Activated CD4-positive, alpha-beta T cell treated with anti-CD3 and anti-CD28 coated beads for 4 hours (primary cell): Measurements from ENCODE around the gene MYL3.
"Not testable (repeated sequence)": the region's sequence is repeated elsewhere in the genome, so short reads cannot be mapped to it uniquely, and the experiment has no call there.

Experiments used
- DNase-seq, 2 donors: peaks; one replicate each; pipeline ENCODE4 v3.0.0-alpha.2; 2020

Gene MYL3

DNA sequence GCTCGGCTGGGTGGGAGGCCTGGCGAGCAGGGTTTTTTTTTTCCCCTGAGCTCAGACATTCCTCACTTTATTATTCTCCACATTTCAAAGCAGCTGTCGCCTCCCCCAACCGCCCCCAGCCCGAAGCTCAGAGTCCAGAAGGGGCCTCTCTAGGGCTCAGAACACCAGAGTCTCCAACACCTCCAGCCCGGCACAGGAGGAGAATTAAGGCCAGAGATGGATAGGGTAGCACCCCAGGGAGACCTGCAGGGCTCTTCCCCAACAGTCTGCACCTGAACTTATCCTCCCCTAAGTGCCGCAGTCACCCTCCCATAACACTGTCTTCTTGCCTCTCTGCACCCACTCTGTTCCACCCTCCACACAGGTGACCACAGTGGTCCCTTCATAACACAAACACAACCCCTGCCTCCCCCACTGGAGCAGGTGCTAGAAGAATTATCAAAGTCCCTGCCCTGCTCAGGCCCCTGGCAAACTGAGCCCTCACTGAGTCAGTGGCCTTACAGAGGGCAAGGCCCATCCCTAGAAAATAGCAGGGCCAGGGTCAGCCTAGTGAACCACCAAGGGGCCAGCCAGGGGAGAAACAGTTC is 14.1 kb downstream of the MYL3 start:
- DNase-seq: no peak

DNA sequence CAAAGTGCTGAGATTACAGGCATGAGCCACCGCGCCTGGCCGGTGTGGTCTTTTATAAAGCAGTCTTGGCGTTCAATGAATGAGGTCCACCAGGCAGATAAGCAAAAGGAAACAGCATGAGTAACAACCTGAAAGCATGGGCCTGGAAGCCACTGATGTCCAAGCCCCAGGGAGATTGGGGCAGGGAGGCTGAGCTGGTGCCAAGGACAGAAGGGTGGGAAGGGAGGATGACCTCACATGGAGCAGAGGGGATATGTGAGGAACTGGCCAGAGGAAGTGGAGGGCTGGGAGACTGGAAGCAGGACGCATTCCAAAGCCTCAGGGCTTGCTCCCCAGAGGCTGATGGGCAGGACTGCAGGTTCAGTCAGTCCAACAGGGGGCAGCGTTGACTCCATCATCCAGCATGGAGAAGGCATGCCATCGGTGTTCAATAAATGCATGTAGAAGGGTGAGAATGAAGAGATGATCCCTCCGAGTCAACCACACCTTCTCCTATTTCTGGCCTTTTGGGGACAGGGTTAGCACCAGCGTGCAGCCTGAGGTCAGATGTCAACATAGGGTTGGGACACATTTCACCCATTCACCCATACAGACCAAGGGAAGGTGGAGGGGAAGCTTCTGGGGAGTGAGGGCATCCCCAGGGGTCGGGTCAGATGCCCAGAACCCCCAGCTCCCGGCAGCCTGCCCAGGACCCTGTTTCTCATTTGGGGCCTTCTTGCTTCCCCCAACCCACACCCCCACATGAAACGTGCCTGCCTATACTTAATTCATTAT is 14.8 kb downstream of the MYL3 start:
- peak in 1 of 2 donors; percentile 29 for DNase-seq

DNA sequence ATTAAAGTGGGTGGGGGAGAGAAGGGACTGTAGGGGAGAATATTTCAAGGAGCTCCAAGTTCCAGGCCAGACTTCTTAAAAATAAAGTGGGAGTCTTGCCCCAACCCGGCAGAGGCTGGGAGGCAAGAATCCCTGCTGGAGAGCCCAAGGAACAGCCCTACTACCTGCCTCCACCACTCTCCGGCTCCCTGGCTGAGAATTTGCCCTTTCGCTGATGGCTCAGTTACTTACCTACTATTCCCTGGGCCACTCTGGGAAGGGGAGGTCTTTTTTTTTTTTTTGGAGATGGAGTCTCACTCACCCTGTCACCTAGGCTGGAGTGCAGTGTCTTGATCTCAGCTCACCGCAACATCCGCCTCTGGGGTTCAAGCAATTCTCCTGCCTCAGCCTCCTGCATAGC is 15.5 kb downstream of the MYL3 start:
- no peak for DNase-seq

DNA sequence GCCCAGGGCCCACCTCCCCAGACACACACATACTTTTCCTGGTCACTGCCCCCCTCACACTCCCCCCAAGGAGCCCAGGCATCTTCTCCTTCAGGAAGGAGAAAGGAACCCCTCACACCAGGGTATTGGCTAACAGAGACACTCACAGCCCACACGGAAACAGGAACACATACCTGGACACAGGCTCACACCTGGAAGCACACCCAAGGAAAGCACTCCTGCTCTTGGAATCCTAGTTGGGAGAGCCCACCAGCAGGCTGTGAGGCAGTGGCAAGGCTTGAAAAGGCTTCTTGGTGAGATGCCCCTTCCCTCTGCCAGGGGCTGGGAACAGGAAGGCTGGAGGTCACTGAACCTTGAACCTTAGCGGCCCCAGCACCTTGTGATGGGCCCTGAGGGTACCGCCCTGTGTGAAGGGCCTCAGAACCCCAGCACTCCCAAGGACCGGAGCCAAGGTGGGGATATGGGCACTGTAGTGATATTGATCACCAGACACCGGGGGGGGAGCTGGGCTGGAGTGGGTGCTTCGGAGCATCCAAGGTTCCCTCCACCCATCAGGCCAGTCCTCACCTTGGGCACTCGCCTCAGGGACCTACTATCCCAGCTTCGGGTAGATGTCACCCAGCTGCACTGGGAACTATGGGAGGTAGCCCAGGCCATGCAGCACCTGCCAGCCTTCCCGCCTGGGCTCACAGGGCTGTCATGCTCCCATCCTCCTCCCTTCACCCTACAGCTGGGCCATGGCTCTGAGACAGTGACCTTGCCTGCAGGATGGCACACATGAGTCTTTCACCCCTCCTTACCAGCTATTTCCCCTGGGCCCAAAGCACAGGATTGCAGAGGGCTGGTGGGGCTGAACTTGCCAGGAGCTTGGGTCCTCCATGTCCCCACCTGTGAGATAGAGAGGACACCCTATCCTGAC is 16.4 kb downstream of the MYL3 start:
- no peak for DNase-seq

DNA sequence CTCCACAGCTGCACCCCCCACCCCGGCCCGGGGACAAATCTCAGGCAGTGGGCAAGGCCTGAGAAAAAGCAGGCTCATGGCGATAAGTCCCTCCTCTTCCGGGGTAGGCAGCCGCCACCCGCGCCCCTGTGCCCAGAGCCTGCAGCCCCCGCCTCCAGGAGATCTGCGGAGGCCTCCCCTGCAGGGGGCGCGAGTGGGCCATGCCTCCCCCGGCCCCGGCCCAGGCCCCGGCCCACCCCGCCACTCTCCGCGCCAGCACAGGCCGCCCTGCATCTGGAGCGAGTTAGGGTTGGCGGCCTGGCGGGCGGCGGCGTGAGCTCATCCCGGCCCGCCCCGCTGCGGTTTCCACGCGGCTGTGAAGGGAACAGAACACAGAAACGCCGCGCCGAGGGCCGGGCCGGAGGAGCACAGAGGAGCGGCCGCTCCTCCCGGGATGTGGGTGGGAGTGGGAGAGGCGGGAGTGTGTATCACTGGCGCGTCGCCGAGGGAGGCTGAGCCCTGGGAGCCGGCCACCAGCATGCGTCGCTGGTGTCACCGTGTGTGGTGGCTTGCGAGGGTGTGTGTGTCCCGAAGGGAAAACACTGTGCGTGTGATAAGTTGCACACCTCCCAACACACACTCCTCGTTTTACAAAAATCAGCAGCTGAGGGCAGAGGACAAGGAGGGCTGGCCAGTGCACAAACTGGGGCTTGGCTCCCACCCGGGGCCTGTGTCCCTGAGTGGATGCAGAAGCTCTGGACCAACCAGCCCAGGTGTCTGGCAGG is 17.2 kb downstream of the MYL3 start:
- peak; percentile 62 to 73 for DNase-seq

DNA sequence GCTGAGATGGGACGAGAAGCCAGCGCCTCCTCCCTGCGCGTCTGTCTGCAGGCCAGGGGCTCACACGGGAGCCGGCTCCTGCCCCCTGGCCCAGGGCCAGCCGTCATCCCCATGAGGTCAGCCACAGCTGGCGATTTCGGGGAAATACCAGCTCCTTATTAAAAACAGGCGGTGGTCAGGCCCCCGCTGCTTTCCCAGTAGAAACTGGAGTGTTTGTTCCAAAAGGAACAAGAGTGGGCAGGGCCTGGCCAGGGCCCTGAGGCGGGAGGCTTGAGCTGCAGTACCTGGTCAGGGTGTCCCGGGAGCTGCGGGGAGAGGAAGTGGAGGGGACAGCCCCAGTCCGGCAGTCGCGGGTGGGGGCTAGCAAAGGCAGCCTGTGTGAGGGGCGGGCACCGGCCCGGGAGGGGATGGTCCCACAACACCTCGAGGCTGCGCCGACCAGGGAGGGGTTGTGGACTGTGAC is 17.8 kb downstream of the MYL3 start:
- DNase-seq: no peak

DNA sequence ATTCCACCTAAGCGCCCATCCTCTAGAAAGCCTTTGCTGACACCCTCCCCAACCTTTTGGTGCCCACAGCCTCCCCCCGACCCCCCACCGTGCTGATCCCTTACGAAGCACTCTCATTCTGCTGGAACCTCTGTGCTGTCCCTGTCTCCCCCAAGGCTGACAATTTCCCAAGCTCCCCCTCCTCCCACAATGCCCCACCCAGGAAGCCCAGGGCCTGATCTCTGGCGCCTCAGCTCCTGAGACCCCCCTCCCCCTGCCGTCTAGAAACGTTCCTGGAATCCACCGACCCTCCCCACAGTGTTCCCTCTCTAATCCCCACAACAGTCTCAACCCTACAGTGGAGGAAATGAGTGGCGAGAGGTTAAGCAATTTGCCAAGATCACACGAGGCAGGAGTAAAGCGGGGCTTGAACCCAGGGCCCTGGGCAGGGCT is 18.3 kb downstream of the MYL3 start:
- no peak for DNase-seq

DNA sequence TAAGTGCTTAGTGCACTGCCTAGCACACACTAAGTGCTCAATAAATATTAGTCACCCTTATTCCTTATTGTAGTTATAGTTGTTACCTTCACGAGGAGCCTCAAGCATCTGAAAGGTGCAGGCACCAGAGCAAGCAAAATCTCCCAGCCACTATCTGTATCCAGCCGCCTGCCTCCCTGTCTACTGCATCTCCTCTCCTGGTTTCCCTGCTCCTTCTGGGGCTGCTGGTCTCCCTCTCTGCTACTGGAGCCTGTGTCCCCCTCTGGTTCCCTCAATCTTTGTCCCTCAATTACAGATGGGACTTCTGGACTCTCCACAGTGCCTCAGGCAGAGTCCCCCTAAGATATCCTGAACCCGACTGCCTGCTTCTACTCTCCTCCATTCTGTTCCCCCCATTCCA is 18.8 kb downstream of the MYL3 start:
- no peak for DNase-seq

DNA sequence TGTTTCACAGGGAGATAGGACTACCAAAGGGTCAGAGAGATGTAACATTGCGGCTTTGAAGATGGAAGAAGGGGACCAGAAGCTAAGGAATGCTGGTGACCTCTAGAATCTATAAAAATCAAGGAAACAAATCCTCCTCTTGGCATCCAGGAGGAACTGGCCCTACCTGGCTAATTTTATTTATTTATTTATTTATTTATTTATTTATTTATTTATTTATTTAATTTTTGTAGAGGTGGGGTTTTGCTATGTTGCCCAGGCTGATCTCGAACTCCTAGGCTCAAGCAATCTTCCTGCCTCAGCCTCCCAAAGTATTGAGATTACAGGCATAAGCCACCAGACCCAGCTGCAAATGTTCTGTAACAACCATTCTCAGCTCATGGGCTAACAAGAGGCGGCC is 19.7 kb downstream of the MYL3 start:
- DNase-seq: no peak

DNA sequence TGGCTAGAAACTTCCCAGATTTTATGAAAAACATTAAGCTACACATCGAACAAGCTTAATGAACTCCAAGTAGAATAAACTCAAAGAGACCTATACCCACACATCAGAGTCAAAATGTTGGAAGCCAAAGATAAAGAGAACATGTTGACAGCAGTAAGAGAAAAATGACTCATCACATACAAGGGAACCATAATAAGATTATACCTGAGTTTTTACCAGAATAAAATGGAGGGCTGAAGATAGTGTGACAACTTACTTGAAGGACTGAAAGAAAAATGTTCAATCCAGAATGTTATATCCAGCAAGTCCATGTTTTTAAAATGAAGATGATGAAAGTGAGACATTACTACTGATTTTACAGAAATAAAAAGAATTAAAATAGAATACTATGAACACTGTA is 22.8 kb downstream of the MYL3 start:
- DNase-seq: no peak

DNA sequence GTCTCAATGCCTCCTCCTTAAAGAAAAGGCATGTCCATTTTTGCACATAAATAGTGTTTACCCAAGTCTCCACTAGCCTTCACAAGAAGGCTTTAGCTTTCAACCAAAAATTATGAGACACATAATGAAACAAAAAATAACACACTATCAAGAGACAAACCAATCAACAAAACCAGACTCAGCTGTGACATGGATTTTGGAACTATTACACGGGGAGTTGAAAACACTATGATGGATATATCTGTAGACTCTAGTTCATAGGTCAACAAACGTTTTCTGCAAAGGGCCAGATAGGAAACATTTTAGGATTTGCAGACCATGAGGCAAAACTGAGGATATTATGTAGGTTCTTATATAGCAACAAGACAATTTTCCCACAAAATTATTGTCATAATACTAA is 24.9 kb downstream of the MYL3 start:
- no peak for DNase-seq

DNA sequence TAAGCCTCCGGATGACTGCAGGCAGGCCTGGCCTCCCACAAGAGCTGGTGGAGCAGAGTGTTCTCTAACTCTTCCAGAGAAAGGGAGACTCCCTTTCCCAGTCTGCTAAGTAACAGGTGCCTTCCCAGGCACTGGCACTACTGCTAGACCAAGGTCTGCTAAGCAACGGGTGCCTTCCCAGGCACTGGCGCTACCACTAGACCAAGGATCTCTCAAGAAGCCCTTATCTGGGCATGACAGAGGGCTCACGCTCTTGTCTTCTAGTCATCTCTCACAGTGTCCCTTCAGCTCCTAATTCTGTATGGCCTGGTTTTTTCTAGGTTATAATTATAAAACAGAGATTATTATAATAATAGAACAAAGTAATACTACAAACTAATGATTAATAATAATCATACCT is 27.8 kb downstream of the MYL3 start:
- no peak for DNase-seq

DNA sequence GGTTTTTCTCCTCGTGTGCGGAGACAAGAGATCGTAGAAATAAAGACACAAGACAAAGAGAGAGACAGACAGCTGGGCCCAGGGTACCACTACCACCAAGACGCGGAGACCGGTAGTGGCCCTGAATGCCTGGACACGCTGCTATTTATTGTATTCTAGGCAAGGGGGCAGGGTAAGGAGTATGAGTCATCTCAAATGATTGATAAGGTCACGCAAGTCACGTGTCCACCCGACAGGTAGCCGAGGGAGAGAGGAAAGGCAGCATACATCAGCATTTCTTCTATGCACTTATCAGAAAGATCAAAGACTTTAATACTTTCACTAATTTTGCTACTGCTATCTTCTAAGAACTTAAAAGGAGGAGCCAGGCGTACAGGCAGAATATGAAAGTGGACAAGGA is 28.2 kb downstream of the MYL3 start:
- DNase-seq: no peak

DNA sequence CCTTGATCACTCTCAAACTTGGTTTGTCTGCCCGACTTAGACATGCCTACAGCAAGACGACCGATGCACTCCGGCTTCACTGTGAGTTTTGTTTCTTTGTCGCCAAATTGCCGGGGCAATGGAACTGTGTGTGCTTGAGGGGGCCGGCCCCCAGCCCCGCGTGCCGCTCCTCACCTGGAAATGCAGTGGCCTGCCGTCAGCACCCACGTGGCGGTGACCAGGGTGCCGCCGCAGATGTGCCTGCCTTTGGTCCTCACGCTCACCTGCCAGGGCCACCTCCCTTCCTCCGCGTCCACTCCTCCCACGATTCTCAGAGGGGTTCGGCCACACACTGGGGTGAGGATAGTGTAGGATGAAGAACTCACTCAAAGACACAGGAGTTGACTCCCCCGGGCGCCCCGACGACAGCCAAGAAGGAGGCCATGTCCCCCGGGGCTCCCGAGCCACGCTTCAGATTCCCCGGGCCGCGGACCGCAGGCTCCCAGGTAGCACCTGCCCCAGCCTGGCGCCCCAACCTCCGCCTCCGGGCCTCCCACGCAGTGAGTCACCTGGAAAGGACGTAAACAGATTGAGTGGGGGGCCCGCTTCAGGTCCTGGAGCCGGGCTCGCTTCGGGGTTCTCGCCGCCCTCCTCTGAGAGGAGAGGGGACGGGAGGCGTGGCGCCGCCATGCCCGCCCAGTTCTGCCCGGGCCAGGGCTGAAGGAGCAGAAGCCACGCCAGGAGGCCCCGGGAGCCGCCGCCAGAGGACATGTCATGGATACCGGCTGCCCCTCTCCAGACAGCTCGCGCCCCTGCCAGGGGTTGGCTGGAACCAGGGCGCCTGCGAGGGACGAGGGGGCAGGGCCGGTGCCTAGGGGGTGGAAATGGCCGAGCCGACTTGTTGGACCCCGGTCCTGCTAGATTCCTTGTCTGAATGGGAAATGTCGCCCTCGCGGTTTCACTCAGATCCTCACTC is 29.6 kb downstream of the MYL3 start:
- DNase-seq: no peak

DNA sequence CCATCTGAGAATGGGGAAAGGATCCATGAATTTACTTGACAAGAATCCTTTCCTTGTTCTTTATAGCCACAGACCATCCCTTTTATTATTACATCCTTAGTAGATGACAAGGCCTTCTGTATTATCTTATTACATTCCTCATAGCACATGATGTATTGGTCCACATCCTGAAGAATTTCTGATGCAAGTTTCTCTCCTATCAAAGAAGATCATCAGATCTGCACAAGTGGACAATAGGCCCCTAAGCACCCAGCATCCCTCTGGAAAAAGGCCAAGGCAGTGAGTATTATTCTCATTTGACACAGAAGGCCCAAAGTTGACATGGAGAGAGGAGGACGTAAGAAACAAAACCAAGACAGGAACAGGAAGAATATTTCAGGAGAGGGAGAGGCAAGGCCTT is 31.4 kb downstream of the MYL3 start:
- no peak for DNase-seq

DNA sequence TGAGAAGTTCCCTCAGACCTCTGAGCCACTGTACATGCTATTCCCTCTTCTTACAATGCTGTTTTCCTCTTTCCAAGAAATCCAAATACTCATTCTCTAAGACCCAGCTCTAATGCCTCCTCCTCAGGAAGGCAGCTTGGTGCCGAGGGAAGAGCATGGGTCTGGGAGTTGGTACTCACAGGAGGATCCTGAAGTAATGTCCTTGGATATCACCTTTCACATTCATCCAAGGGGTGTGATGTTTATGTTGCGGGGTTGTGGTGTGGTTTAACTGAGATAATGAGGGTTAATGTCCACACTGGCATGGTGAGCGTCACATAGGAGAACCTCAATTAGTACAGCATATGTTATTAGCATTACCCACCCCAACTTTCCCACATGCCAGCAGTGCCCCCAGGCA is 31.9 kb downstream of the MYL3 start:
- no peak for DNase-seq

DNA sequence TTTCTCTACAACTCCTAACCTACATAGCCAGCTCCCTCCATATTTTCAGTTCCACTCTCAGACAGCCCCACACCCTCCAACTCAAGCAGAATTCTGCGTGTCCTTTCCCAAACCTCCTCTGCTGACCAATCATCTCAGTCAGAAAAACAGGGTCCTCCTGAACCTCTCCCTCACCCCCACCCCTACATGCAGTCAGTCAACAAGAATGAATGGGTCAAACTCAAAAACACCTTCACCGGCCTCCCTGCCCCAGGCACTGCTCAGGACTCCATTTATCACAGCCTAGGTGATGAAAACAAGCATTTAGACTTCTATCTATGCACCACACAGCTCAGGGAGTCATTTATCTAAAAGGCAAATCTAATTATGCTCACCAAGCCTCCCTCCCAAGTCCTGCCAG is 32.4 kb downstream of the MYL3 start:
- DNase-seq: no peak

DNA sequence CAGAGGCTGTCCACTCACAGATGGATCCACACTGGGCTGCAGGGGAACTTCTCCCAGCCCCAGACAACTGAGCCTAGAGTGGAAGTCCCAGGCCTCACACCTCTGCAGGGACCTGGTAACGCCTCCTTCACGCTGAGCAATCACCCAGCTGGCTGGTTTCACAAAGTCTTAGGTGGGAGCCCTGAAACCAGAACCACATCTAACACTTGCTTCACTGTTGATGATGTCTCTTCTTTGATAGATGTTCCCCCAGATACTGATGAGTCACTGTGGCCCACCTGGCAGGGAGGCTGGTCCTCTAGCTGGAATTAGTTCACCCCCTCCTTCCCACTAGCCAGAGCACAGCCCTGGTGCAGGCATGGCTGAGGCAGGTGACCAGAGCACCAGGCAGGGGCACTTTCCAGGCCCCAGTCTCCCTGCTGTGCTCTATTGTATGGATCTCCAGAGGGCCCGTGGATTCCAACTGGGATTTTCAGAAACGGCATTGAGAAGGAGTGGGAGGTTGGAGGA is 33.5 kb downstream of the MYL3 start:
- no peak for DNase-seq

DNA sequence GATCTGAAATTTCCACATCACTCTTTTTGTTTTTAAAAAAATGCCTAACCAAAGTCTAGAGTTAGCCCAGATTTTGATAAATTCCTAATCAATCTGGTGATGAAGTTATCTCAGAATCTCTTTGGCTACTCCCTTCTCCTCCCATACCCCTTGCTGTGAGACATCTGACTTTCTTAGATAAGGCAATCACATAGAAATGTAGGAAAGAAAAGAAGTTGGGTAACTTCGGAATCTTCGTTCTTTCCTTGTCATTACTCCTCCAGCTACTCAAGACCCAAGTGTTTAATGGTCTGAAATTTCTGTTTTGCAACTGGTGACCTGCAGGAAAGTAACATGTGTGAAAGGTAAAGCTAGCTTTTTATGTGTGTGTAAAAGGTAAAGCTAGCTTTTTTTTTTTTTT is 37.8 kb downstream of the MYL3 start:
- no peak for DNase-seq

DNA sequence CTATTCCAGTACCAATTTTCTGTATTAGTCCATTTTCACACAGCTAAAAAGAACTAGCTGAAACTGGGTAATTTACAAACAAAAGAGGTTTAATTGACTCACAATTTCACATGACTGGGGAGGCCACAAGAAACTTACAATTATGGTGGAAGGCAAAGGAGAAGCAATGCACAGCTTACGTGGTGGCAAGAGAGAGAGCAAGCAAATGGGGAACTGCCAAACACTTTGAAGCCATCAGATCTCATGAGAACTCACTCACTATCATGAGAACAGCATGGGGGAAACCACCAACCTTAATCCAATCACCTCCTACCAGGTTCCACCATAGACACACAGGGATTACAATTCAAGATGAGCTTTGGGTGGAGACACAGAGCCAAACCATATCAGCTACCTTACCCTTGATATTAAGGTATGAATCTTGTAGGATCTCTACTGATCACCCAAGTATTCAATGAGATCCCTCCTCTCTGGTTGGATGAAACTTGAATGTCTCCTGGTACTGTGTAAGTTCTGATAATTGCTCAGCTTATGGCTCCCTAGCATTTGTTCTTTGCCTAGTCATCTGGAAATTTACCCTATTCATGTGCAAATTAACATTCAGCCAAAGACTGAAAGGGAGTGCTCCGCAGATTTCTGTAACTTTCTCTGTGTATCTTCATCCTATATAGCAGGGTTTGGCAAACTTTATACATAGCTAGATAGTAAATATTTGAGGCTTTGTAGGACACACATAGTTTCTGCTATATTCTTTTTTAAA is 38.9 kb downstream of the MYL3 start:
- DNase-seq: no peak

DNA sequence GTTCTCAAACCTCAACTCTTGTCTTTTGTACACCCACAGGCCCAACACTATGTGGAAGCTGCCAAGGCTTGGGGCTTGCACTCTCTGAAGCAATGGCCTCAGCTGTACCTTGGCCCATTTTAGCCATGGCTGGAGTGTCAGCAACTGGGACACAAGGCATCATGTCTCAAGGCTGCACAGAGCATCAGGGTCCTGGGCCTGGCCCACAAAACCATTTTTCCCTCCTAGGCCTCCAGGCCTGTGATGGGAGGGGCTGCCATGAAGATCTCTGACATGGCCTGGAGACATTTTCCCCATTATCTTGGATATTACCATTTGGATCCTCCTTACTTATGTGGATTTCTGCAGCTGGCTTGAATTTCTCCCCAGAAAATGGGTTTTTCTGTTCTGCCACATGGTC is 39.9 kb downstream of the MYL3 start:
- not testable (repeated sequence) for DNase-seq
